ENCODE results near the gene ALDOB. TPM values are rescaled to one million over a fixed set of nuclear protein-coding genes. Genes with fewer than 3 reads are reported as not detected.

Gene ALDOB
- total RNA-seq, 1 experiment from 2014 or later, result not detected

- DNase-seq (ENCODE audit: low read depth), result no peak
- in situ Hi-C loops (cut with HindIII; ENCODE audit: low pct_unique_long_range_greater_than_20kb, low sequenced_read_pairs), result no loop called here
These were observed 576 bp downstream of the ALDOB start for GRCh38 chr9:101434998-101435397.

- in situ Hi-C loops (cut with HindIII; ENCODE audit: low pct_unique_long_range_greater_than_20kb, low sequenced_read_pairs), result no loop called here
- no peak for DNase-seq (ENCODE audit: low read depth)
These were observed 2.3 kb downstream of the ALDOB start for GRCh38 chr9:101433229-101433628.

- in situ Hi-C loops (cut with HindIII; ENCODE audit: low pct_unique_long_range_greater_than_20kb, low sequenced_read_pairs), result no loop called here
These were observed 2.8 kb downstream of the ALDOB start for GRCh38 chr9:101432740-101433139.

GRCh38 chr9:101432171-101432570 is 3.4 kb downstream of the ALDOB start:
- in situ Hi-C loops (cut with HindIII; ENCODE audit: low pct_unique_long_range_greater_than_20kb, low sequenced_read_pairs), result no loop called here

More at GRCh38 chr9:101432740-101433139, 2.8 kb downstream of the ALDOB start:
- no peak for DNase-seq (ENCODE audit: low read depth)

GRCh38 chr9:101429736-101430135 is 5.8 kb downstream of the ALDOB start:
- in situ Hi-C loops (cut with HindIII; ENCODE audit: low pct_unique_long_range_greater_than_20kb, low sequenced_read_pairs), result no loop called here
- DNase-seq (ENCODE audit: low read depth), result no peak

More at GRCh38 chr9:101432171-101432570, 3.4 kb downstream of the ALDOB start:
- DNase-seq (ENCODE audit: low read depth), result no peak

- DNase-seq (ENCODE audit: low read depth), result no peak
- in situ Hi-C loops (cut with HindIII; ENCODE audit: low pct_unique_long_range_greater_than_20kb, low sequenced_read_pairs), result no loop called here
These were observed 6.7 kb downstream of the ALDOB start for GRCh38 chr9:101428909-101429308.

GRCh38 chr9:101427957-101428655 is 7.5 kb downstream of the ALDOB start:
- in situ Hi-C loops (cut with HindIII; ENCODE audit: low pct_unique_long_range_greater_than_20kb, low sequenced_read_pairs), result no loop called here
- no peak for DNase-seq (ENCODE audit: low read depth)

- DNase-seq (ENCODE audit: low read depth), result no peak
- in situ Hi-C loops (cut with HindIII; ENCODE audit: low pct_unique_long_range_greater_than_20kb, low sequenced_read_pairs), result no loop called here
These were observed 8.2 kb downstream of the ALDOB start for GRCh38 chr9:101427358-101427757.

- in situ Hi-C loops (cut with HindIII; ENCODE audit: low pct_unique_long_range_greater_than_20kb, low sequenced_read_pairs), result no loop called here
- DNase-seq (ENCODE audit: low read depth), result no peak
These were observed 13.9 kb downstream of the ALDOB start for GRCh38 chr9:101421653-101422065.

GRCh38 chr9:101419863-101420262 is 15.7 kb downstream of the ALDOB start:
- no peak for DNase-seq (ENCODE audit: low read depth)
- in situ Hi-C loops (cut with HindIII; ENCODE audit: low pct_unique_long_range_greater_than_20kb, low sequenced_read_pairs), result no loop called here

- no peak for DNase-seq (ENCODE audit: low read depth)
These were observed 16.8 kb downstream of the ALDOB start for GRCh38 chr9:101418518-101419430.

GRCh38 chr9:101417977-101418376 is 17.6 kb downstream of the ALDOB start:
- DNase-seq (ENCODE audit: low read depth), result no peak
- in situ Hi-C loops (cut with HindIII; ENCODE audit: low pct_unique_long_range_greater_than_20kb, low sequenced_read_pairs), result no loop called here

More at GRCh38 chr9:101418518-101419430, 16.8 kb downstream of the ALDOB start:
- in situ Hi-C loops (cut with HindIII; ENCODE audit: low pct_unique_long_range_greater_than_20kb, low sequenced_read_pairs), result no loop called here

- no peak for DNase-seq (ENCODE audit: low read depth)
- in situ Hi-C loops (cut with HindIII; ENCODE audit: low pct_unique_long_range_greater_than_20kb, low sequenced_read_pairs), result no loop called here
These were observed 18.2 kb downstream of the ALDOB start for GRCh38 chr9:101417389-101417788.

GRCh38 chr9:101415578-101415977 is 20.0 kb downstream of the ALDOB start:
- no peak for DNase-seq (ENCODE audit: low read depth)
- in situ Hi-C loops (cut with HindIII; ENCODE audit: low pct_unique_long_range_greater_than_20kb, low sequenced_read_pairs), result no loop called here

- DNase-seq (ENCODE audit: low read depth), result no peak
- in situ Hi-C loops (cut with HindIII; ENCODE audit: low pct_unique_long_range_greater_than_20kb, low sequenced_read_pairs), result no loop called here
These were observed 20.7 kb downstream of the ALDOB start for GRCh38 chr9:101414839-101415238.

- DNase-seq (ENCODE audit: low read depth), result peak; percentile 19
- in situ Hi-C loops (cut with HindIII; ENCODE audit: low pct_unique_long_range_greater_than_20kb, low sequenced_read_pairs), result no loop called here
These were observed 26.5 kb downstream of the ALDOB start for GRCh38 chr9:101409079-101409477.

GRCh38 chr9:101408374-101409078 is 27.0 kb downstream of the ALDOB start:
- in situ Hi-C loops (cut with HindIII; ENCODE audit: low pct_unique_long_range_greater_than_20kb, low sequenced_read_pairs), result no loop called here
- peak; percentile 20 for DNase-seq (ENCODE audit: low read depth)

GRCh38 chr9:101403516-101404285 is 31.9 kb downstream of the ALDOB start:
- no peak for DNase-seq (ENCODE audit: low read depth)
- in situ Hi-C loops (cut with HindIII; ENCODE audit: low pct_unique_long_range_greater_than_20kb, low sequenced_read_pairs), result no loop called here
